ENCODE results near the gene SIRT5.

The SIRT5 gene

DNA sequence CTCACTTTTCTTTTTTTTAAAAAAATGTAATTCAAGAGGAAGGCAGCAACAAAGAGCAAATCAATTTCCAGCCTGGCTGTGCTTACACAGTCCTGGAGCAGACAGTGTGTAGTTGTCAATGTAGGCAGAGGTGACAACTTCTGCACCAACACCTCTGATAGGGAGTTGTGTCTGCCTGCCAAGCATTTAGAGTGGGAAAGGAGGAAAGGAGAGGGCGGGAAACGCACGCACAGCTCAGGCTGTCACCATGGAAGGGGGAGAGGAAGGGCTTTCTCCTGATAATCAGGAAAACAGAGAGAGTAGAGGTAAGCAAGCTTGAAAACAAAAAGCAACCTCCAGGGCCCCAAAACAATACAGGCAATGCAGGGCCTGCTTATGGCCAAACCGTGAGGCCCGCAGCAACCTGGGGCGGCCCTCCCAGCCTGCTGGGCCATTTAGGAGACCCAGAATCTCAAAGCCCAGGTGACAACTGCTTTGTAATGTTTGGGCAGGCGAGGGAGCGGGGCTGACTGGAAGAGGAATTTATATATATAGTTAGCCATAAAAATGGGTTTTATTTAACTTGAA, 45.5 kb upstream of the SIRT5 start:
- Histone ChIP-seq H3K4me1 (ENCODE audit: insufficient read depth, low read length, poor library complexity, severe bottlenecking) (peaks cover 50% of the 10 kb centered on the region), H3F3A (ENCODE audit: low read depth) (peaks cover 5% of the 10 kb centered on the region; the same call in 1 of the 2 replicates), H3K27me3 (ENCODE audit: insufficient read depth, low read length, poor library complexity, severe bottlenecking) (no peaks in the 10 kb centered on the region), H3K9me2 (replicated peaks; ENCODE audit: low read depth, low read length) (no peaks in the 10 kb centered on the region), H3K4me2 (ENCODE audit: low read depth, low read length, poor library complexity, severe bottlenecking) (no peak overlapping the region), H3K79me2 (ENCODE audit: insufficient read depth, low read length) (no peaks in the 10 kb centered on the region), H3K36me3 (ENCODE audit: insufficient read depth, low read length) (no peaks in the 10 kb centered on the region), H3K9me3 (ENCODE audit: insufficient read depth, low read depth, low read length) (no peaks in the 10 kb centered on the region), H3K4me3 (ENCODE audit: low read length, poor library complexity, severe bottlenecking) (no peak overlapping the region), H3K9ac (ENCODE audit: low read depth, low read length, poor library complexity, severe bottlenecking) (peak overlapping the region; percentile 15), H4K20me1 (ENCODE audit: insufficient read depth, low read length, poor library complexity, severe bottlenecking) (no peaks in the 10 kb centered on the region), H2AFZ (ENCODE audit: low read length) (peak overlapping the region; percentile 67; the same call in 1 of the 2 replicates)
- TF ChIP-seq EZH2phosphoT487 (IDR thresholded peaks at IDR 0.05; ENCODE audit: borderline replicate concordance), result no peak
- TF ChIP-seq, protein P1, sequence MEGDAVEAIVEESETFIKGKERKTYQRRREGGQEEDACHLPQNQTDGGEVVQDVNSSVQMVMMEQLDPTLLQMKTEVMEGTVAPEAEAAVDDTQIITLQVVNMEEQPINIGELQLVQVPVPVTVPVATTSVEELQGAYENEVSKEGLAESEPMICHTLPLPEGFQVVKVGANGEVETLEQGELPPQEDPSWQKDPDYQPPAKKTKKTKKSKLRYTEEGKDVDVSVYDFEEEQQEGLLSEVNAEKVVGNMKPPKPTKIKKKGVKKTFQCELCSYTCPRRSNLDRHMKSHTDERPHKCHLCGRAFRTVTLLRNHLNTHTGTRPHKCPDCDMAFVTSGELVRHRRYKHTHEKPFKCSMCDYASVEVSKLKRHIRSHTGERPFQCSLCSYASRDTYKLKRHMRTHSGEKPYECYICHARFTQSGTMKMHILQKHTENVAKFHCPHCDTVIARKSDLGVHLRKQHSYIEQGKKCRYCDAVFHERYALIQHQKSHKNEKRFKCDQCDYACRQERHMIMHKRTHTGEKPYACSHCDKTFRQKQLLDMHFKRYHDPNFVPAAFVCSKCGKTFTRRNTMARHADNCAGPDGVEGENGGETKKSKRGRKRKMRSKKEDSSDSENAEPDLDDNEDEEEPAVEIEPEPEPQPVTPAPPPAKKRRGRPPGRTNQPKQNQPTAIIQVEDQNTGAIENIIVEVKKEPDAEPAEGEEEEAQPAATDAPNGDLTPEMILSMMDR (conservative IDR thresholded peaks at IDR 0.05; ENCODE audit: low read length), result no peak

DNA sequence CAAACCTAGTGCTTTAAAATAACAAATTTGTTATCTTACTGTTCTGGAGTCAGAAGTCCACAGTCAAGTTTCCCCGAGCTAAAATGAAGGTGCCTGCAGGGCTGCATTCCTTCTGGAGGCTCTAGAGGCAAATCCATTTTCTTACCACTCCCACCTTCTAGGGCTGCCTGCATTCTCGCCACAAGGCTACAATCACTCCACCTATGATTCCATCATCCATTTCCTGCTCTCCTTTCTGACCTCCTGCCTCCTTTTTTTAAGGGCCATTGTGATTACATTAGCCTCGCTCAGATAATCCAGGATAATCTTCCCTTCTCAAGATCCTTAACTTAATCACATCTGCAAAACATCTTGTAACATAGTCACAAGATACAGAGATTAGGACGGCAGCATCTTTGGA, 42.4 kb upstream of the SIRT5 start:
- Histone ChIP-seq H3K9me3 (ENCODE audit: insufficient read depth, low read depth, low read length) (no peaks in the 10 kb centered on the region), H3K9me2 (replicated peaks; ENCODE audit: low read depth, low read length) (no peaks in the 10 kb centered on the region), H4K20me1 (ENCODE audit: insufficient read depth, low read length, poor library complexity, severe bottlenecking) (no peaks in the 10 kb centered on the region), H3K36me3 (ENCODE audit: insufficient read depth, low read length) (no peaks in the 10 kb centered on the region), H3F3A (ENCODE audit: low read depth) (no peaks in the 10 kb centered on the region), H3K9ac (ENCODE audit: low read depth, low read length, poor library complexity, severe bottlenecking) (no peak overlapping the region), H3K4me2 (ENCODE audit: low read depth, low read length, poor library complexity, severe bottlenecking) (no peak overlapping the region), H3K79me2 (ENCODE audit: insufficient read depth, low read length) (no peaks in the 10 kb centered on the region), H3K27me3 (ENCODE audit: insufficient read depth, low read length, poor library complexity, severe bottlenecking) (no peaks in the 10 kb centered on the region), H2AFZ (ENCODE audit: low read length) (no peak overlapping the region), H3K4me1 (ENCODE audit: insufficient read depth, low read length, poor library complexity, severe bottlenecking) (peaks cover 28% of the 10 kb centered on the region), H3K4me3 (ENCODE audit: low read length, poor library complexity, severe bottlenecking) (no peak overlapping the region)
- TF ChIP-seq, protein P1 (conservative IDR thresholded peaks at IDR 0.05; ENCODE audit: low read length), result no peak
- no peak for TF ChIP-seq EZH2phosphoT487 (IDR thresholded peaks at IDR 0.05; ENCODE audit: borderline replicate concordance)

- H3K4me1 ChIP-seq (ENCODE audit: insufficient read depth, low read length, poor library complexity, severe bottlenecking), result peaks cover 16% of the 10 kb centered on the region
- H3K79me2 ChIP-seq (ENCODE audit: insufficient read depth, low read length), result no peaks in the 10 kb centered on the region
- no peaks in the 10 kb centered on the region for H3K9me3 ChIP-seq (ENCODE audit: insufficient read depth, low read depth, low read length)
- H4K20me1 ChIP-seq (ENCODE audit: insufficient read depth, low read length, poor library complexity, severe bottlenecking), result no peaks in the 10 kb centered on the region
- H3K9me2 ChIP-seq (replicated peaks; ENCODE audit: low read depth, low read length), result no peaks in the 10 kb centered on the region
- H3K4me2 ChIP-seq (ENCODE audit: low read depth, low read length, poor library complexity, severe bottlenecking), result no peak overlapping the region
- H3K4me3 ChIP-seq (ENCODE audit: low read length, poor library complexity, severe bottlenecking), result no peak overlapping the region
- H2AFZ ChIP-seq (ENCODE audit: low read length), result no peak overlapping the region
- no peak overlapping the region for H3K9ac ChIP-seq (ENCODE audit: low read depth, low read length, poor library complexity, severe bottlenecking)
- TF ChIP-seq EZH2phosphoT487 (IDR thresholded peaks at IDR 0.05; ENCODE audit: borderline replicate concordance), result no peak
- TF ChIP-seq, protein P1 (conservative IDR thresholded peaks at IDR 0.05; ENCODE audit: low read length), result no peak
- H3K27me3 ChIP-seq (ENCODE audit: insufficient read depth, low read length, poor library complexity, severe bottlenecking), result no peaks in the 10 kb centered on the region
- no peaks in the 10 kb centered on the region for H3K36me3 ChIP-seq (ENCODE audit: insufficient read depth, low read length)
- H3F3A ChIP-seq (ENCODE audit: low read depth), result no peaks in the 10 kb centered on the region
These were observed 39.9 kb upstream of the SIRT5 start for GRCh38 chr6:13534536-13534935.
